Measurements from ENCODE around the gene SEZ6L2.
A peak's percentile ranks its signal among the peaks of the same experiment; 100 is the strongest.
"Not testable (repeated sequence)": the region's sequence is repeated elsewhere in the genome, so short reads cannot be mapped to it uniquely, and the experiment has no call there.

Gene SEZ6L2

GRCh38 chr16:29849505-29849904 is 49.8 kb downstream of the SEZ6L2 start:
- no peak for DNase-seq (ENCODE audit: low read depth)

- DNase-seq (ENCODE audit: low read depth) = peak; percentile 68
Observed at GRCh38 chr16:29848420-29849297, 50.7 kb downstream of the SEZ6L2 start.

GRCh38 chr16:29845656-29846055 is 53.7 kb downstream of the SEZ6L2 start:
- no peak for DNase-seq (ENCODE audit: low read depth)

GRCh38 chr16:29844575-29845331 is 54.6 kb downstream of the SEZ6L2 start:
- DNase-seq (ENCODE audit: low read depth) = no peak

GRCh38 chr16:29843931-29844330 is 55.4 kb downstream of the SEZ6L2 start:
- no peak for DNase-seq (ENCODE audit: low read depth)

- DNase-seq (ENCODE audit: low read depth) = no peak
Observed at GRCh38 chr16:29842732-29843346, 56.5 kb downstream of the SEZ6L2 start.

GRCh38 chr16:29841631-29842030 is 57.7 kb downstream of the SEZ6L2 start:
- no peak for DNase-seq (ENCODE audit: low read depth)

- DNase-seq (ENCODE audit: low read depth) = no peak
Observed at GRCh38 chr16:29840240-29840639, 59.1 kb downstream of the SEZ6L2 start.

GRCh38 chr16:29839822-29840221 is 59.5 kb downstream of the SEZ6L2 start:
- DNase-seq (ENCODE audit: low read depth) = no peak

GRCh38 chr16:29837841-29838240 is 61.5 kb downstream of the SEZ6L2 start:
- DNase-seq (ENCODE audit: low read depth) = no peak

GRCh38 chr16:29836623-29837022 is 62.7 kb downstream of the SEZ6L2 start:
- DNase-seq (ENCODE audit: low read depth) = no peak

GRCh38 chr16:29835926-29836325 is 63.4 kb downstream of the SEZ6L2 start:
- DNase-seq (ENCODE audit: low read depth) = no peak

GRCh38 chr16:29834079-29834478 is 65.3 kb downstream of the SEZ6L2 start:
- DNase-seq (ENCODE audit: low read depth) = no peak

GRCh38 chr16:29833219-29833618 is 66.1 kb downstream of the SEZ6L2 start:
- not testable (repeated sequence) for DNase-seq (ENCODE audit: low read depth)

- DNase-seq (ENCODE audit: low read depth) = no peak
Observed at GRCh38 chr16:29831490-29831889, 67.9 kb downstream of the SEZ6L2 start.

GRCh38 chr16:29830774-29831173 is 68.6 kb downstream of the SEZ6L2 start:
- DNase-seq (ENCODE audit: low read depth) = no peak

GRCh38 chr16:29826342-29826695 is 73.0 kb downstream of the SEZ6L2 start:
- no peak for DNase-seq (ENCODE audit: low read depth)

- no peak for DNase-seq (ENCODE audit: low read depth)
Observed at GRCh38 chr16:29825145-29826044, 74.0 kb downstream of the SEZ6L2 start.

GRCh38 chr16:29824589-29825144 is 74.7 kb downstream of the SEZ6L2 start:
- DNase-seq (ENCODE audit: low read depth) = no peak

- no peak for DNase-seq (ENCODE audit: low read depth)
Observed at GRCh38 chr16:29821643-29822115, 77.7 kb downstream of the SEZ6L2 start.

Data from stimulated activated CD8-positive, alpha-beta memory T cell treated with anti-CD3 and anti-CD28 coated beads, Interleukin-15, amount 100 ng/mL, for 1 hour (primary cell).